Mesenchymal stem cell (in vitro differentiated cells and primary cell): ENCODE results near the gene NKAIN2.

Experiments
- DNase-seq: peaks from one replicate; pipeline ENCODE4 v3.0.0-alpha.2; 2013
- H2AFZ ChIP-seq: one replicate; pipeline ENCODE4 v1.6.1; 2013; ENCODE audit warnings: low read depth, mild to moderate bottlenecking, control low read depth, inconsistent platforms, low read length, moderate library complexity
- H2AK5ac ChIP-seq: 2 replicates; pipeline ENCODE4 v1.6.1; 2013; ENCODE audit warnings: low read length, moderate library complexity, mild to moderate bottlenecking, inconsistent platforms; ENCODE audit not compliant: severe bottlenecking
- H2BK120ac ChIP-seq: one replicate; pipeline ENCODE4 v1.6.1; 2013; ENCODE audit warnings: low read depth, mild to moderate bottlenecking, inconsistent platforms, low read length, moderate library complexity
- H2BK12ac ChIP-seq, 2 experiments: one replicate each; pipeline ENCODE4 v1.6.1; 2013; ENCODE audit warnings: inconsistent platforms in 2 of 2, low read length in 2 of 2, mild to moderate bottlenecking in 2 of 2, moderate library complexity in 2 of 2, control low read depth in 1 of 2
- H2BK15ac ChIP-seq: one replicate; pipeline ENCODE4 v1.6.1; 2013; ENCODE audit warnings: mild to moderate bottlenecking, low read depth, inconsistent platforms; ENCODE audit not compliant: poor library complexity, severe bottlenecking
- H2BK5ac ChIP-seq: 2 replicates; pipeline ENCODE4 v1.6.1; 2013; ENCODE audit warnings: low read depth, mild to moderate bottlenecking, low read length, control low read depth, inconsistent platforms; ENCODE audit not compliant: poor library complexity, severe bottlenecking
- H3K14ac ChIP-seq, 2 experiments: one replicate each; pipeline ENCODE4 v1.6.1; 2013; ENCODE audit warnings: inconsistent platforms in 2 of 2, low read length in 2 of 2, control low read depth in 1 of 2, mild to moderate bottlenecking in 1 of 2, moderate library complexity in 1 of 2
- H3K18ac ChIP-seq, 2 experiments: one replicate each; pipeline ENCODE4 v1.6.1; 2013; ENCODE audit warnings: inconsistent platforms in 2 of 2, low read length in 2 of 2, control low read depth in 1 of 2, low read depth in 1 of 2, mild to moderate bottlenecking in 1 of 2
- H3K23ac ChIP-seq, 2 experiments: one replicate each; pipeline ENCODE4 v1.6.1; 2013; ENCODE audit warnings: inconsistent platforms in 2 of 2, low read length in 2 of 2, mild to moderate bottlenecking in 2 of 2, moderate library complexity in 2 of 2, control low read depth in 1 of 2
- H3K27ac ChIP-seq: 2 replicates; pipeline ENCODE4 v1.5.1; 2013; ENCODE audit warnings: mild to moderate bottlenecking, moderate library complexity, low read length, control low read depth, inconsistent platforms; ENCODE audit not compliant: poor library complexity, severe bottlenecking
- H3K27me3 ChIP-seq, 2 experiments: 2 replicates each; pipeline versions ENCODE4 v1.6.1 to v1.7.0; 2013; ENCODE audit warnings: low read length in 2 of 2, mild to moderate bottlenecking in 2 of 2, moderate library complexity in 2 of 2, control low read depth in 1 of 2, inconsistent platforms in 1 of 2; ENCODE audit not compliant: control insufficient read depth in 1 of 2, insufficient read depth in 1 of 2
- H3K36me3 ChIP-seq, 2 experiments: 2 replicates each; pipeline versions ENCODE4 v1.6.1 to v1.7.0; 2013; ENCODE audit warnings: low read length in 2 of 2, control low read depth in 1 of 2, inconsistent platforms in 1 of 2, low read depth in 1 of 2, mild to moderate bottlenecking in 1 of 2; ENCODE audit not compliant: insufficient read depth in 2 of 2, control insufficient read depth in 1 of 2
- H3K4ac ChIP-seq, 2 experiments: one replicate each; pipeline ENCODE4 v1.6.1; 2013; ENCODE audit warnings: inconsistent platforms in 2 of 2, low read length in 2 of 2, mild to moderate bottlenecking in 2 of 2, moderate library complexity in 2 of 2, control low read depth in 1 of 2, low read depth in 1 of 2
- H3K4me1 ChIP-seq: 2 replicates; pipeline ENCODE4 v1.6.1; 2013; ENCODE audit warnings: low read depth, low read length, control low read depth; ENCODE audit not compliant: control insufficient read depth, insufficient read depth
- H3K4me2 ChIP-seq: 2 replicates; pipeline ENCODE4 v1.6.1; 2013; ENCODE audit warnings: low read length, mild to moderate bottlenecking, inconsistent platforms; ENCODE audit not compliant: poor library complexity, severe bottlenecking
- H3K4me3 ChIP-seq, 2 experiments: 2 replicates each; pipeline versions ENCODE4 v1.5.1 to v1.7.0; 2013; ENCODE audit warnings: low read length in 2 of 2, mild to moderate bottlenecking in 2 of 2, control low read depth in 1 of 2, low read depth in 1 of 2; ENCODE audit not compliant: insufficient read depth in 1 of 2
- H3K79me1 ChIP-seq: replicated peaks from 2 replicates; pipeline ENCODE4 v1.6.1; 2013; ENCODE audit warnings: mild to moderate bottlenecking, control low read depth, low read length, inconsistent platforms; ENCODE audit not compliant: poor library complexity, severe bottlenecking
- H3K9ac ChIP-seq: 2 replicates; pipeline ENCODE4 v1.7.0; 2013; ENCODE audit warnings: mild to moderate bottlenecking, low read length, moderate library complexity
- H3K9me3 ChIP-seq: 2 replicates; pipeline ENCODE4 v1.7.0; 2013; ENCODE audit warnings: mild to moderate bottlenecking, low read length; ENCODE audit not compliant: control insufficient read depth
- H4K8ac ChIP-seq: one replicate; pipeline ENCODE4 v1.6.1; 2013; ENCODE audit warnings: inconsistent platforms, mild to moderate bottlenecking, low read length, moderate library complexity
- H4K91ac ChIP-seq: one replicate; pipeline ENCODE4 v1.6.1; 2013; ENCODE audit warnings: mild to moderate bottlenecking, low read length, inconsistent platforms
- WGBS: methylation state at CpG from one replicate; pipeline ENCODE4 v1.1.7; 2013; ENCODE audit warnings: mixed read lengths; 5-methylcytosine and 5-hydroxymethylcytosine counted together

The NKAIN2 gene

DNA sequence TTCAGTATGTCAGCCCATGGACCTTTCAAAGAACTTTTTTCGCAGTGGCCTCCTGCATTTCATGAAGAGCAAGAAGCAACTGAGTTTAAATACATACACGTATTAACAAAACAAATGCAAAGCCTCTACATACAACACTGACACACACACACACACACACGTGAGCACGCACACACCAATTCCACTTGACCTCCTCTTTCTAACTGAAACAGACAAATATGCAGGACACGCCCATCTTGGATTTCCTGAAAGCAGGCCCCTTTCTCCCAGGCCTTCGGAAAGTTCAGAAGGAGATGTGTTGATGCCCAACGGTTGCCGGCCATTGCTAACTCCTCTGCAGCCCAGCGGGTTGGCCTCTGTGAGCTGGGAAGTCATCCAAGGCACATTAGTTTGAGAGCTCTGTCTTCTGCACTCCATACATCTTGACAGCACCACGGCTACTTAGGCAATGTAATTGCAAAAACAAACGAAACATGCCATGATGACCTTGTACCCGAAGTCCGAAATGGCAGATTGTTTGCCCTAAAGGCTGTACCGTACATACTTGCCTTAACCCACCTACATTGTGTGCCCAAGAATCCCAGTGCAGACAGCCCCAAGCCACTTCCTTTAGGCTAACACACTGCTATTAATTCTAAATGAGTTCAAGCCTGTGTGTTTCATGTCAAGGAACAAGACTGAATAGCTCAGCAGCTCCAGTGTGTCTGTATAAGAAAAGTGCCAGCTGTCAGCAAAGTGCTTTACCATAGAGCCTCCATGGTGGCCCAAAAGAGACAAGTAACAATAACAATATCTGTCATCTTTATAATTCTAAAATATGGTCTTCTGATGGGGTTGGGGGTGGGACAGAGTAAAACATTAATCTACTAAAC lies 1019.8 kb downstream of the NKAIN2 start:
- Histone ChIP-seq H3K4me2 (no peak overlapping the region), H2BK5ac (no peak overlapping the region), H4K8ac (no peak overlapping the region), H4K91ac (no peak overlapping the region), H2BK120ac (no peak overlapping the region), H2AK5ac (no peak overlapping the region), H3K14ac (no peak overlapping the region), H3K4me3 (no peak overlapping the region), H2BK15ac (no peak overlapping the region), H2BK12ac (no peak overlapping the region), H3K27ac (no peak overlapping the region), H3K4ac (no peak overlapping the region), H3K36me3 (no peaks in the 10 kb centered on the region), H3K4me1 (no peaks in the 10 kb centered on the region), H3K9me3 (no peaks in the 10 kb centered on the region), H3K23ac (no peak overlapping the region), H2AFZ (no peak overlapping the region), H3K18ac (no peak overlapping the region), H3K9ac (no peak overlapping the region), H3K27me3 (no peaks in the 10 kb centered on the region), H3K79me1 (no peaks in the 10 kb centered on the region)
- peak; percentile 8 for DNase-seq
- WGBS: 78% methylated on average over 14 of the region's 14 CpGs

DNA sequence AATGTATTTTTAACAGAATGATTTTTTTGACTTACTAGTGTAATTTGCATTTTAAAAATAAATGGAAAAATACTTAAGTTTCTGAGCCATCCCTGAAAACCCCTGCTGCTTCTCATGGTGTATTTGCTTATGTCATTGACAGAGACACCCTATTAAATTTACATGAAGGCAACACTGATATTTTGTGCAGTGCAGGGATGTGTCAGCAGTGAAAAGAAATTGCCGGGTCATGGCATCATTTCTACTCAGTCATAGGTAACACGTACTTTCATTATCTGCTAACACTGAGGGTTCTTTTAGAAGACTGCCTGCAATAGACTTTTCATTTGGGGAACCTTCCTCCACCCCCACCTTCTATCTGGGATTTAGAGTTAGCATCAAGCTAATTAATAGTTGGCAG lies 1021.9 kb downstream of the NKAIN2 start:
- no peaks in the 10 kb centered on the region for H3K4me1 ChIP-seq
- no peak overlapping the region for H3K4me2 ChIP-seq
- H4K91ac ChIP-seq: no peak overlapping the region
- H2AFZ ChIP-seq: no peak overlapping the region
- H3K23ac ChIP-seq: no peak overlapping the region
- H2BK15ac ChIP-seq: no peak overlapping the region
- no peak overlapping the region for H4K8ac ChIP-seq
- no peaks in the 10 kb centered on the region for H3K79me1 ChIP-seq
- H3K4me3 ChIP-seq: no peak overlapping the region
- H3K27ac ChIP-seq: no peak overlapping the region
- 80% methylated on average over 2 of the region's 2 CpGs for WGBS
- no peak overlapping the region for H2BK12ac ChIP-seq
- H3K9me3 ChIP-seq: no peaks in the 10 kb centered on the region
- H3K9ac ChIP-seq: no peak overlapping the region
- H3K36me3 ChIP-seq: no peaks in the 10 kb centered on the region
- H3K14ac ChIP-seq: no peak overlapping the region
- no peak overlapping the region for H2BK5ac ChIP-seq
- no peak overlapping the region for H3K4ac ChIP-seq
- H2AK5ac ChIP-seq: no peak overlapping the region
- no peaks in the 10 kb centered on the region for H3K27me3 ChIP-seq
- DNase-seq: no peak
- no peak overlapping the region for H3K18ac ChIP-seq
- H2BK120ac ChIP-seq: no peak overlapping the region

- Histone ChIP-seq H2AK5ac (no peak overlapping the region), H3K4me3 (no peak overlapping the region), H3K27me3 (no peaks in the 10 kb centered on the region), H2BK120ac (no peak overlapping the region), H2AFZ (no peak overlapping the region), H3K23ac (no peak overlapping the region), H2BK15ac (no peak overlapping the region), H3K4me1 (no peaks in the 10 kb centered on the region), H2BK5ac (no peak overlapping the region), H3K18ac (no peak overlapping the region), H3K36me3 (no peaks in the 10 kb centered on the region), H3K4ac (no peak overlapping the region), H3K9ac (no peak overlapping the region), H3K4me2 (no peak overlapping the region), H3K27ac (no peak overlapping the region), H4K91ac (no peak overlapping the region), H4K8ac (no peak overlapping the region), H3K14ac (no peak overlapping the region), H3K9me3 (no peaks in the 10 kb centered on the region), H2BK12ac (no peak overlapping the region), H3K79me1 (no peaks in the 10 kb centered on the region)
- no peak for DNase-seq
- WGBS: no CpG with 5 or more reads among the region's 1 CpG
These were observed 1026.2 kb downstream of the NKAIN2 start for GRCh38 chr6:124829822-124830221.

- Histone ChIP-seq H2AFZ (no peak overlapping the region), H2BK5ac (no peak overlapping the region), H3K14ac (no peak overlapping the region), H2AK5ac (no peak overlapping the region), H3K27me3 (no peaks in the 10 kb centered on the region), H3K4me2 (no peak overlapping the region), H3K9ac (no peak overlapping the region), H3K9me3 (no peaks in the 10 kb centered on the region), H3K27ac (no peak overlapping the region), H2BK15ac (no peak overlapping the region), H3K4me3 (no peak overlapping the region), H2BK120ac (no peak overlapping the region), H3K4ac (no peak overlapping the region), H3K79me1 (no peaks in the 10 kb centered on the region), H4K8ac (no peak overlapping the region), H3K4me1 (no peaks in the 10 kb centered on the region), H3K36me3 (no peaks in the 10 kb centered on the region), H3K23ac (no peak overlapping the region), H2BK12ac (no peak overlapping the region), H4K91ac (no peak overlapping the region), H3K18ac (no peak overlapping the region)
- no peak for DNase-seq
These were observed 1026.8 kb downstream of the NKAIN2 start for GRCh38 chr6:124830506-124830905.
